Endothelial cell of umbilical vein (primary cell): ENCODE results near the gene TTF2. TPM values are rescaled to one million over a fixed set of nuclear protein-coding genes. Genes with fewer than 3 reads are reported as not detected.

Source experiments
- BruUV-seq: library from RNA; stranded (reverse); fragments of 400-500 nt; replicated peaks from 2 replicates; lab custom pipeline; 2021; lab: Mats Ljungman, UMichigan
- CTCF ChIA-PET: fragments of 300-600, 350-600 bp; sonication (Branson Sonifier 250); formaldehyde crosslinking; loops from one replicate; lab custom pipeline; 2021; ENCODE audit warnings: antibody characterized with exemption, inconsistent platforms; lab: Charles Lee
- POLR2A ChIA-PET: fragments of 300-600, 350-600 bp; sonication (Branson Sonifier 250); formaldehyde crosslinking; loops from one replicate; lab custom pipeline; 2021; ENCODE audit warnings: antibody characterized with exemption, inconsistent platforms; lab: Charles Lee
- DNase-seq: peaks from one replicate; pipeline ENCODE4 v3.0.0-alpha.2; 2011; ENCODE audit warnings: low read depth, low spot score
- FAIRE-seq: peaks from 2 replicates; lab custom pipeline; 2011; peaks lifted over from hg19 to GRCh38; lab: Jason Lieb, UNC
- H2AFZ ChIP-seq: 2 replicates; pipeline ENCODE4 v1.6.0; 2012; ENCODE audit warnings: low read depth, low read length, control low read depth, inconsistent platforms
- H3K27ac ChIP-seq: 2 replicates; pipeline ENCODE4 v1.5.1; 2011; ENCODE audit warnings: low read depth, mild to moderate bottlenecking, control low read depth, low read length, moderate library complexity; ENCODE audit not compliant: insufficient read depth
- H3K27me3 ChIP-seq, 2 experiments: 2 replicates each; pipeline versions ENCODE4 v1.6.0 to v1.6.1; 2011; ENCODE audit warnings: low read length in 2 of 2, mixed read lengths in 1 of 2; ENCODE audit not compliant: control insufficient read depth in 2 of 2, insufficient read depth in 2 of 2
- H3K36me3 ChIP-seq, 2 experiments: 2 replicates in 1 of 2; 3 replicates in 1 of 2; pipeline ENCODE4 v1.5.1; 2011; ENCODE audit warnings: low read length in 2 of 2, mild to moderate bottlenecking in 1 of 2, moderate library complexity in 1 of 2; ENCODE audit not compliant: control insufficient read depth in 2 of 2, insufficient read depth in 2 of 2; ENCODE audit errors: extremely low read depth in 1 of 2
- H3K4me1 ChIP-seq: 3 replicates; pipeline ENCODE4 v1.5.1; 2011; ENCODE audit warnings: mild to moderate bottlenecking, low read length; ENCODE audit not compliant: control insufficient read depth, insufficient read depth; ENCODE audit errors: extremely low read depth
- H3K4me2 ChIP-seq: 2 replicates; pipeline ENCODE4 v1.6.1; 2011; ENCODE audit warnings: low read length, control low read depth, mixed read lengths; ENCODE audit not compliant: insufficient read depth
- H3K4me3 ChIP-seq, 3 experiments: fragments of 200-600 bp in 1 of 3; sonication (generic), shearing (Covaris generic) in 1 of 3; replicated peaks in 1 of 3; 2 replicates each; pipeline ENCODE4 v1.5.1; 2011 to 2016; ENCODE audit warnings: control low read depth in 3 of 3, low read length in 3 of 3, mild to moderate bottlenecking in 2 of 3, inconsistent platforms in 1 of 3, low read depth in 1 of 3, moderate library complexity in 1 of 3; ENCODE audit not compliant: insufficient read depth in 1 of 3
- H3K79me2 ChIP-seq: 2 replicates; pipeline ENCODE4 v1.6.0; 2012; ENCODE audit warnings: low read length, inconsistent platforms; ENCODE audit not compliant: control insufficient read depth, insufficient read depth
- H3K9ac ChIP-seq: replicated peaks from 2 replicates; pipeline ENCODE3; 2011; ENCODE audit warnings: low read length, control low read depth; ENCODE audit not compliant: insufficient read depth; ENCODE audit errors: extremely low read depth
- H3K9me1 ChIP-seq: replicated peaks from 3 replicates; pipeline ENCODE4 v1.6.0; 2011; ENCODE audit warnings: mild to moderate bottlenecking, low read length; ENCODE audit not compliant: control insufficient read depth, insufficient read depth; ENCODE audit errors: extremely low read depth
- H3K9me3 ChIP-seq: replicated peaks from 2 replicates; pipeline ENCODE4 v1.5.1; 2012; ENCODE audit warnings: low read length, inconsistent platforms; ENCODE audit not compliant: control insufficient read depth, insufficient read depth
- H4K20me1 ChIP-seq: replicated peaks from 2 replicates; pipeline ENCODE3; 2011; ENCODE audit warnings: mild to moderate bottlenecking, low read length; ENCODE audit not compliant: control insufficient read depth, insufficient read depth; ENCODE audit errors: extremely low read depth
- EZH2 ChIP-seq: IDR thresholded peaks from 2 replicates; pipeline ENCODE4 v1.6.1; 2012; ENCODE audit warnings: borderline replicate concordance, low read depth, mild to moderate bottlenecking, moderate library complexity, low read length, inconsistent platforms; ENCODE audit not compliant: severe bottlenecking
- FOS ChIP-seq: IDR thresholded peaks from 2 replicates; pipeline ENCODE4 v1.6.1; 2011; ENCODE audit warnings: mild to moderate bottlenecking, low read length, moderate library complexity, borderline replicate concordance; ENCODE audit not compliant: insufficient read depth
- GATA2 ChIP-seq: IDR thresholded peaks from 2 replicates; pipeline ENCODE4 v1.7.0; 2011; ENCODE audit warnings: low read depth, mild to moderate bottlenecking, moderate library complexity, mixed read lengths, low read length; ENCODE audit not compliant: insufficient read length, insufficient read depth
- JUN ChIP-seq: IDR thresholded peaks from 2 replicates; pipeline ENCODE4 v1.6.1; 2011; ENCODE audit warnings: borderline replicate concordance, low read depth; ENCODE audit not compliant: insufficient read length, insufficient read depth
- MYC ChIP-seq: IDR thresholded peaks from one replicate; pipeline ENCODE4 v1.6.1; 2011; ENCODE audit warnings: mild to moderate bottlenecking, low read depth, low read length
- POLR2A ChIP-seq: IDR thresholded peaks from 2 replicates; pipeline ENCODE4 v1.6.1; 2012; ENCODE audit warnings: low read depth, mild to moderate bottlenecking, control low read depth, low read length
- POLR2AphosphoS5 ChIP-seq: IDR thresholded peaks from 2 replicates; pipeline ENCODE4 v1.6.1; 2012; ENCODE audit warnings: low read depth, mild to moderate bottlenecking, control low read depth, low read length, moderate library complexity; ENCODE audit not compliant: insufficient read depth
- dilution Hi-C: fragments of 300-500 bp; cut with MboI; formaldehyde crosslinking; loops from one replicate; pipeline ENCODE4 v1.15.0; 2019; ENCODE audit warnings: low sequenced_read_pairs; ENCODE audit not compliant: extremely low pct_ligation_motif_present
- intact Hi-C: fragments of 100-400 bp; cut with micrococcal nuclease; formaldehyde crosslinking; loops from one replicate; pipeline ENCODE4 v1.10.0; 2022
- polyA plus RNA-seq, 4 experiments: library from polyadenylated mRNA; depleted of rRNA in 3 of 4; stranded (reverse) in 3 of 4; unstranded in 1 of 4; fragments of >200 nt; gene quantifications; 2 replicates each; pipeline versions ENCODE4 v1.2.1 to v1.2.3, GENCODE V29; 2011 to 2012; ENCODE audit warnings: missing spikeins in 1 of 4
- total RNA-seq: library from RNA; stranded (reverse); gene quantifications from 2 replicates; pipeline ENCODE4 v1.2.3, GENCODE V29; 2021
- TF ChIP-seq, protein P1 (sequence below), 2 donors: IDR thresholded peaks; 1 replicate in 1 of 2; 2 replicates in 1 of 2; pipeline ENCODE4 v1.5.1; 2011; ENCODE audit warnings: low read length in 2 of 2, mild to moderate bottlenecking in 2 of 2, moderate library complexity in 2 of 2, control low read depth in 1 of 2, inconsistent platforms in 1 of 2, low read depth in 1 of 2; ENCODE audit not compliant: insufficient read depth in 1 of 2; ENCODE audit errors: extremely low read depth in 1 of 2
- TF ChIP-seq, protein P2 (sequence below): IDR thresholded peaks from 2 replicates; pipeline ENCODE4 v1.6.1; 2011; ENCODE audit not compliant: insufficient read depth, insufficient read length

Gene TTF2
- total and polyA plus RNA-seq, 2 donors (not counting 3 experiments of a cell fraction or from before 2014, with no cell fraction given), result 8.8 to 44.4 TPM

DNA sequence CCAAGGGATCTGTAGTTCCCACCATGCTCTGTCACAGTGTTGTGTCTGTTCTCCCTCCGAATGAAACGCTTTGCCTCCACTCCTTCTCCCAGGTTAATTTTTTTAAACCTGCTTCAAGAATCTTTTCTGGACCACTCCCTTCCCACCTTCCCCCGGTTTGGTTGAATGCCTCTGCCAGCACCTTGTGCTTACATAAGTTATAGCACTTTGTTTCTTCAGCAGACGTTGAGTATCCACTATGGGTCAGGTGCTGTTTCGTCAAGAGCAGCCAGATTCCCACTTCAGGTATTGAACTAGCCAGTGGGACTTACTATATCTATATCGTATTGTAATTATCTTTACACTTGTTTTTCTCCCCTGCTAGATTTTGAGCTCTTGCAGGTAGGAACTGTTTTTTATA lies 27.6 kb downstream of the TTF2 start:
- dilution Hi-C loops, result no loop called here
- no peaks in the 10 kb centered on the region for H3K27me3 ChIP-seq
- intact Hi-C loops, result loop anchor here (10.0 kb wide), 1 partner anchor 737 kb away; no protein-coding TSS in a partner anchor
- BruUV-seq, result no TSS peak
- H3K36me3 ChIP-seq, result peaks cover 3 to 5% of the 10 kb centered on the region in 2 experiments
- POLR2A ChIA-PET, result no interaction called here
- no peak overlapping the region for H3K4me2 ChIP-seq
- peaks cover 4% of the 10 kb centered on the region for H3K4me1 ChIP-seq
- H3K79me2 ChIP-seq, result no peaks in the 10 kb centered on the region
- no peak overlapping the region for H3K4me3 ChIP-seq
- TF ChIP-seq, protein P1, sequence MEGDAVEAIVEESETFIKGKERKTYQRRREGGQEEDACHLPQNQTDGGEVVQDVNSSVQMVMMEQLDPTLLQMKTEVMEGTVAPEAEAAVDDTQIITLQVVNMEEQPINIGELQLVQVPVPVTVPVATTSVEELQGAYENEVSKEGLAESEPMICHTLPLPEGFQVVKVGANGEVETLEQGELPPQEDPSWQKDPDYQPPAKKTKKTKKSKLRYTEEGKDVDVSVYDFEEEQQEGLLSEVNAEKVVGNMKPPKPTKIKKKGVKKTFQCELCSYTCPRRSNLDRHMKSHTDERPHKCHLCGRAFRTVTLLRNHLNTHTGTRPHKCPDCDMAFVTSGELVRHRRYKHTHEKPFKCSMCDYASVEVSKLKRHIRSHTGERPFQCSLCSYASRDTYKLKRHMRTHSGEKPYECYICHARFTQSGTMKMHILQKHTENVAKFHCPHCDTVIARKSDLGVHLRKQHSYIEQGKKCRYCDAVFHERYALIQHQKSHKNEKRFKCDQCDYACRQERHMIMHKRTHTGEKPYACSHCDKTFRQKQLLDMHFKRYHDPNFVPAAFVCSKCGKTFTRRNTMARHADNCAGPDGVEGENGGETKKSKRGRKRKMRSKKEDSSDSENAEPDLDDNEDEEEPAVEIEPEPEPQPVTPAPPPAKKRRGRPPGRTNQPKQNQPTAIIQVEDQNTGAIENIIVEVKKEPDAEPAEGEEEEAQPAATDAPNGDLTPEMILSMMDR (IDR thresholded peaks at IDR 0.05; ENCODE audit: extremely low read depth in 1 of 2, insufficient read depth in 1 of 2, low read depth in 1 of 2, low read length in 2 of 2), result no peak
- no peak for TF ChIP-seq EZH2
- no peak for TF ChIP-seq POLR2A
- TF ChIP-seq JUN, result no peak
- TF ChIP-seq FOS, result no peak
- TF ChIP-seq, protein P2, sequence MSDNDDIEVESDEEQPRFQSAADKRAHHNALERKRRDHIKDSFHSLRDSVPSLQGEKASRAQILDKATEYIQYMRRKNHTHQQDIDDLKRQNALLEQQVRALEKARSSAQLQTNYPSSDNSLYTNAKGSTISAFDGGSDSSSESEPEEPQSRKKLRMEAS, result no peak
- TF ChIP-seq MYC, result no peak
- TF ChIP-seq POLR2AphosphoS5, result no peak
- TF ChIP-seq GATA2, result no peak
- no peaks in the 10 kb centered on the region for H4K20me1 ChIP-seq
- CTCF ChIA-PET, result no interaction called here
- H3K9me1 ChIP-seq, result no peaks in the 10 kb centered on the region
- H2AFZ ChIP-seq, result no peak overlapping the region
- no peak overlapping the region for H3K27ac ChIP-seq
- no peak overlapping the region for H3K9ac ChIP-seq
- no peak for DNase-seq
- no peak for FAIRE-seq
- H3K9me3 ChIP-seq, result no peaks in the 10 kb centered on the region
